Gastrocnemius medialis (tissue), 4 donors: ENCODE data around the gene RPL10A.

Source experiments
- CTCF ChIP-seq, 5 experiments: fragments of 450-650 bp in 3 of 5; fragments of 200-600 bp in 2 of 5; sonication (generic) in 2 of 5; IDR thresholded peaks in 4 of 5; conservative IDR thresholded peaks in 1 of 5; 1 replicate in 4 of 5; 2 replicates in 1 of 5; pipeline ENCODE4 v1.5.1; 2016 to 2019; ENCODE audit warnings: antibody characterized with exemption in 5 of 5, mild to moderate bottlenecking in 3 of 5, moderate library complexity in 3 of 5
- POLR2A ChIP-seq, 2 donors: fragments of 450-650 bp; IDR thresholded peaks; one replicate each; pipeline ENCODE4 v1.6.1; 2017; ENCODE audit warnings: antibody characterized with exemption in 2 of 2, mild to moderate bottlenecking in 2 of 2, moderate library complexity in 2 of 2

GRCh38 chr6:35483490-35483889 is 15.3 kb downstream of the RPL10A start:
- TF ChIP-seq POLR2A (IDR thresholded peaks at IDR 0.05), result no peak
- TF ChIP-seq CTCF (IDR thresholded peaks at IDR 0.05 in 4 of 5, conservative IDR thresholded peaks at IDR 0.05 in 1 of 5), result no peak
